Stimulated activated CD8-positive, alpha-beta memory T cell treated with anti-CD3 and anti-CD28 coated beads, Interleukin-4, amount 100 ng/mL, for 24 hours (primary cell): Measurements from ENCODE around the gene FHL3.
"Not testable (repeated sequence)": the region's sequence is repeated elsewhere in the genome, so short reads cannot be mapped to it uniquely, and the experiment has no call there.

Experiments
- DNase-seq: peaks from one replicate; pipeline ENCODE4 v3.0.0-alpha.2; 2020; ENCODE audit warnings: low read depth

The FHL3 gene

GRCh38 chr1:37983546-37983945, 21.8 kb downstream of the FHL3 start:
- no peak for DNase-seq

DNA sequence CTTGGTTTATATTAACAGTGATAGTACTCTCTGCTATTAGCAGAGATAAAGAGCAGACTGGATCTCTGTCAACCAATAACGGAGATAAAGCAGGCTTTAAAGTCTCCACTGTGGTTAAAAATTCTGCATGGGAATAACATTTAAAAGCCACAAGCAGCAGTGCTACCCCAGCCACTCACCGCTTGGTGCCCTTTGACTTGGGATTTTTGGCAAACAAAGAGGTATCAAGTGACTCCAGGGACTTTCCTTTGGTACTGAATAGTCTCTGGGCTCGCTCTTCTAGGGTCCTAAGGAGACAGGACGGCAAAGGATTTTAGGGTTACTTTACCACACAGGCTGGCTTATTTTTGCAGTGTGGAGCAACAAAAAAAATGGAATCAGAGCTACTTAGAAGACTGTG, 26.8 kb downstream of the FHL3 start:
- no peak for DNase-seq

DNA sequence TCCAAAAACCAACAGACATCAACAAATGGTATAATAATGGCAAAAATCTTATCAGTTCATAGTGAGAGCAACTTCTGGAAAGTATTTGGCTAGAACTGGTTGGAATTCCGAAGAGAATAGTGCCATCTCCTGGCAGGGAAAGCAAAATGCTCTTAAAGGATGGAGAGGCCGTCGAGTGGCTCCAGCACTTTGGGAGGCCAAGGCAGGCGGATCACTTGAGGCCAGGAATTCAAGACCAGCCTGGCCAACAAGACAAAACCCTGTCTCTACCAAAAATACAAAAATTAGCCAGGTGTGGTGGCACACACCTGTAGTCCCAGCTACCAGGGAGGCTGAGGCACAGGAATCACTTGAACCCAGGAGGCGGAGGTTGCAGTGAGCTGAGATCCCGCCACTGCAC, 30.2 kb downstream of the FHL3 start:
- DNase-seq = not testable (repeated sequence)

DNA sequence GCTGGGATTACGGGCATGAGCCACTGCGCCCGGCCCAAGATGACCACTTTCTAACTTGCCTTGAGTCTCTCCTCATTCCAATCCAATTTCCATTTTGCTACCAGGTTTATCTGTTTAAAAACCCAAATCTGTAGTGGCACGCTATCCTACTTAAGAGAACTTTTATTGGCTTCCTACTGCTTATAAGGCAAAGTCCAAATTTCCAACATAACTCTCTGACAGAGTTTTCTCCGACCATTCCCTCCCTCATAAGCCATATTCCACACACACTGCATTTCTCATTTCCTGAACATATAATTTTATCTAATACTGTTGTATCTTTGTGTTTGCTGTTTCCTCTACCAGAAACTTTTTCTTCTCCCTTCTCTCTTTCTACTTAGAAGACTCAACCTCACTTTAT, 30.7 kb downstream of the FHL3 start:
- no peak for DNase-seq

- DNase-seq = not testable (repeated sequence)
These were observed 31.6 kb downstream of the FHL3 start for GRCh38 chr1:37973684-37974083.

GRCh38 chr1:37965301-37965700, 40.0 kb downstream of the FHL3 start:
- no peak for DNase-seq

DNA sequence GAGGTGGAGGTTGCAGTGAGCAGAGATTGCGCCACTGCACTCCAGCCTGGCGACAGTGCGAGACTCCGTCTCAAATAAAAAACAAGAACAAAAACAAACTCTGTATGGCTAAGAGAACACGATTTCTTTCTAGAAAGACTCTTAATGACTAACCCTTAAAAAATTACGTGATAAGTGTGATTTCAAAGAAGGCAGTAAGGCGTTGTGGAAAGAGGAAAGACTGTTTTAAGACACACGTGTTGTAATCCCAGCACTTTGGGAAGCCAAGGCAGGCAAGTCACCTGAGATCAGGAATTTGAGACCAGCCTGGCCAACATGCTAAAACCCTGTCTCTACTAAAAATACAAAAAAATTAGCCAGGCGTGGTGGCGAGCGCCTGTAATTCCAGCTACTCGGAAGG, 41.2 kb downstream of the FHL3 start:
- DNase-seq = not testable (repeated sequence)

DNA sequence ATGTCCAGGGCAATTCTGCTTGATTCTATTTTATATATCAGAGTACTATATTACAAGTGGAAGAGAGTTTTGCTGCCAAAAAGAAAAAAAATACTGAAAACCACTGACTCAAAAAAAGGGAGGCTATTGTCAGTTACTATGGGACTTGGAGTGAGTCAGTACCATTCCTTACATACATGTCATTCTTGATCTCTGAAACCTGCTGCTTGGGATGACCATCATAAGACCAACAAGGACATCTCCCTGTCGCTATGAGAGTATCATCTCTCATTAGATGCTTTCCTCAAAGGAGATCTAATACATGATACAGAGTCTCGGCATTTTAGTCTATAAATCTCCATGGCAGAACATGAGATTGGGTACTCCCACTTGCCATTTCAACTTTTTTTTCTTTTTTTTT, 46.6 kb downstream of the FHL3 start:
- DNase-seq = no peak

DNA sequence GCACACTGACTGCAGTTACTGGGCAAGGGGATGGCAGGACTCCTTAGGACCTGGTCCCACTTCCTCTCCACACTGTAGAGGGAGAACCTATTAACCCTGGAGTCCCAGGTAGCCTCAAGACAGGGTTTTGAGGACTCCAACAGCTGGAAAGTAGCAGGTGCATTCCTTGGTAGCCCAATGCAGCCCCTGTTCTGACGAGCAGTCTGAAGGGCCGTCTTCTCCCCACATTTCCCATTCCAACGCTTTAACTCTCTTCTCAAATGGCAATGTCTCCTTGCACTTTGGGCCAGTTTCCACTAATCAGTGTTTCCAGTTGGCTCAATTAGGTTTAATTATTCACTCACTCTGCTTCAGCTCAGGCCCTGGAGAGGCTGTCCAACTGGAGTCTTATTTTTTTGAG, 49.6 kb downstream of the FHL3 start:
- no peak for DNase-seq

GRCh38 chr1:37954316-37954971, 50.9 kb downstream of the FHL3 start:
- no peak for DNase-seq

GRCh38 chr1:37952738-37953137, 52.6 kb downstream of the FHL3 start:
- DNase-seq = no peak

GRCh38 chr1:37951783-37952624, 53.3 kb downstream of the FHL3 start:
- DNase-seq = no peak

DNA sequence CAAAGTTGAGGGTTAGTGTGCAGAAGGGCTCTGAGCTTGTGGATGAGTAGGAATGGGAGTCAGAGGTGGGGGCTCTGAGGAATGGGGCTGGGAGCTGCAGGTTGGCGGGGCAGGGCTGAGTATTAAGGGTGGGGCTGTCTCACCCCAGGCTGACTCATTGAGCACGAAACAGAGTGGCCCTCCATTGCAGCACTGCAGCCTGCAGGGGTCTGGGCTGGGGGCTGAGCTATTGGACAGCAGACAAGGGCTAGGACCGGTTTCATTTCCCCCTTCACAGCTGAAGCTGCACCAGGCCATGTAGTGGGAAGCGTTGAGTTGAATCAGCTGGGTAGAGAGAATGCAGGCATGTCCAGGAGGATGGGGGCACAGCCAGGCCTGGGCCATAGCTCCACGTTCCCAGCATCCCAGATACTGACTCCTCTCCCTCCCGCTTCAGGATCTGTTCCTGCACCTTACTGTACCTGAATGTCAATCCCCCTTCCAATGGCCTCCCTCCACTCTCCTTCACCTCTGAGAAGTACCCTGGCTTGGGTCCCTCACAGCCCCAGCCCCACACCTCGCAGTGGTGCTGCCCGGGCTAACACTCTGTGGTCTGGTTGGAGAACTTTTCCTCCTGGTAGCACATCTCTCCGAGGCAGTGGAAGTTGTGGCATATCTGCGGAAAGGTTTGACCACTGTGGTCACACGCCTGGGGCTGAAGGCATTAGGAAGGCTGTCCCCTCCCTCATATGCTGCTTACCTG, 54.1 kb downstream of the FHL3 start:
- no peak for DNase-seq

DNA sequence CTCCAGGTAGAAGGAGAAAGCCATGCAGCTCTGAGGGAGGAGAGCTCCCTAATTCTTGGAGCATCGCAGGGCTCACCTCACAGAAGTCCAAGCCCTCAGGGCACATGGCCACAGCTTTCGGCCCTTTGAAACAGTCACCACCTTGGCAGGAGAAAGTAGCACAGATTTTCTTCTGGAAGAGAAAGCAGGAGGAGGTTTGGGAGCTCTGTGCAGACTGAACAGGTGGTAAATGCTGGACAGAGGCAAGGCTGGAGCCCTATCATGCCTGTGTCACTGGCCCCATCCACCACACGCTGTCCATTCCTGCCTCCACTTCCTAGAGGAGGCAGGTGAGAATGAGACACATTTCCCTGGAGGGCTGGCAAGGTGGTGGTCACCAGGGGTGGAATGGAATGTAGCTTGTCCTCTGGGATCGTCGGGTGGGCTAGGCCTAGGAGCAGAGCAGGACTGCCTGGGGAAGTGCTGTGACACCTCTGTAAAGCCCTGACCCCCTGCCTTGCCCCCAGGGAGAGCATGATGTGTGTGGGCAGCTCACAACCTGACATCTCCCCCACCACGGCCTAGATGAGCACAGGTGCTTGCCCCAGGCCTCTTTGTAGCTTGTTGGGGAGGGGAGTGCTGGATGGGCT, 55.7 kb downstream of the FHL3 start:
- DNase-seq = no peak

DNA sequence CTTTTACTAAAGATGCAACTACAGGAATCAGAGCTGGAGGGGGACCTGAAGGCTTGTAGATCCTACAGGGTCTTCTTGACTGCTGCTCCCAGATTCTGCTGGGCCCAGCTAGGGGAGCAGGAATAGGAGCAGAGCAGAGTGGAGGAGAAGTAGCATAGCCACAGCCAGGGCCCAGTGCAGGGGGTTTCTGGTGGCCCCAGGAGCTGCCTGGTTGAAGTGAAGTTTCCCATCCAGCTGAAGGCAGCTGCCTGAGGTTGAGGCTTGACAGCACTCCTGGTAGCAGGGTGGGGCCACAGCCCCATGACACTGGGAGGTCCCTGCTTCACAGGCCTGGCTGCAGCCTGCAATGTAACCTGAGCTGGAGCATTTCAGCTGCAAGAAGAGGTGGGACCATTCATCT, 56.5 kb downstream of the FHL3 start:
- DNase-seq = no peak

GRCh38 chr1:37948166-37948565, 57.1 kb downstream of the FHL3 start:
- DNase-seq = no peak

DNA sequence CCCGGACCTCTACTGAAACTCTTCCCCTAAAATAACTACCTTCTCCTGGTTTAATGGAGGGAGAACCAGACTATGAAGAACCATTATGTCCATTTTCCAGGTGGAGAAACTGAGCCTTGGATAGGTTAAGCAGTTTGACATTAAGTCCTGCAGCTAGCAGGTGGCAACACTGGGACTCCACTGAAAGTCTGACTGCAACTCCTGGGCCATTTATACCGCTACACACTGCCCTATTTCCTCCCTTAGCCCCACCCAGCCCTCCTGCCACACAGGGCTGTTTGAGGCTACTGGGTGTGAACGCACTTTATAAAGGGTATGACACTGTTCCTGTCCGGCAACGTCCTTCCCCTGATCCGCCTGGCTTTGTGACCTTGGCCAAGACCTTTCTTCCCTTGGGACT, 58.0 kb downstream of the FHL3 start:
- no peak for DNase-seq
